GM18505 (cell line): ENCODE data around the gene TMEM41A.
A peak's percentile ranks its signal among the peaks of the same experiment; 100 is the strongest.

Source experiments
- ATAC-seq: cut with Tn5 transposase; IDR thresholded peaks from one replicate; pipeline ENCODE4 v1.9.1; 2021; ENCODE audit not compliant: unreplicated experiment
- POLR2A ChIP-seq: IDR thresholded peaks from 4 replicates; pipeline ENCODE4 v1.6.1; 2011; ENCODE audit warnings: borderline replicate concordance; ENCODE audit not compliant: insufficient read depth, insufficient read length; ENCODE audit errors: extremely low read depth

Gene TMEM41A

DNA sequence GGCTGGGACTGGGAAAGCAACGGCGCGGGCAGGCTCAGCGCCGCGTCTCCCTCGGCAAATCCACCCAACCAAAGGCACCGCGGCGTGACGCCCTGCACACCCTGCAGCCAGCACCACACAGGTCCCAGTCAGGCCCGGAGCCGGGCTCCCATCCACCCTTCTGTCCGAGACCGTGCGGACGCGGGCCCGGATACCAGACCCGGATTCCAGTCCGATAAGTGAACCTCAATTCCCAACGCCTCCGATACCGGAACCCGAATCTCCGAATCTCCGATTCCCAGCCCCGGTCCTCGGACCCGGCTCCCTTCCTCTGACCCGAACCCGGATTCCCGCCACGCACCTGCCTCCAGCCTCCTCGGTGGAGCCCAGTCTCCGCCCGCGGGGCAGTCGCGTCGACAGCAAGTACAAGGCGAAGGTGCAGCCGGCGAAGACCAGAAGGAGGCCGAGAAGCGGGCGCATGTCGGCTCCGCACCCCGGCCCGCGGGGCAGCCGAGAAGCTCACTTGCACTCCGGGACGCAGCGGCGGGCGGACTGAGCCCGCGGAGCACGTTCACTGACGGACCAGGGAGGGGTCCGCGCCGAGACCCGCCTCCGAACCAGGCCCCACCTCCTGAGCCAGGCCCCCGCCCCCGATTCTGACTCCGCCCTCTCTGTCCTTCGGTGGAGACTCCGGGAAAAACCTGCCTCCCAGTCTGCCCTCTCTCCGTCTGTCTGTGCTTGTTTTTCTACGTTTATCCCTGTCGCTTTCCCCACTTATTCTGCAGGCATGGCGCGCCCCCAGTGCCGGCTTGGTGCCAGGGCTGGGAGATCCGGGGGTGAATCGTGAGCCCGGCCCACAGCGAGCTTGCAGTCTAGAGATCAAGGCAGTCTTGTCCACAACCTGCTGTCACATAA lies at the start of gene TMEM41A:
TMEM41A (minus strand) TSS at position 533 of the 894 bp plus-strand sequence; CDS start at position 459, 74 bp downstream.
- peak; percentile 91 for TF ChIP-seq POLR2A
- peak; percentile 96 for ATAC-seq

GRCh38 chr3:185540695-185541094 lies 41.9 kb upstream of the TMEM41A start:
- TF ChIP-seq POLR2A, result no peak

DNA sequence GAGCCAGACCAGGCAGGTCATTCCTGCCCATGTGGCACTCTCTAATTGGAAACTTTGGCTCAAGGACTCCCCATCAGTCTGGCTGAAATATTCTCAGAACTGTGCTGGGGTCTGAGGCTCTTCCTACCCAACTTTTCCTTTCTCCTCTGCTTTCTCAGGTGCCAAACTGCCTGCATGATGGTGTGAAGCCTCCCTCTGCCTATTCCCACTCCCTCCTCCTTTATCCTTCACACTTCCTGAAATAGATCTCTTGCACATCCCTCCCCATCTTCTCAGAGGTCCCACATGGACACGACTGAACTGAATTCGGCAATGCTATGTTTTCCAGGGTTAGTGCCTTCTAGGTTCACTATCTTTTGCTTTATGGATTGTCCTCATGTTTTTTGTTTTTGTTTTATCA lies 41.1 kb upstream of the TMEM41A start:
- no peak for TF ChIP-seq POLR2A
- ATAC-seq, result no peak

More at GRCh38 chr3:185540695-185541094, 41.9 kb upstream of the TMEM41A start:
- no peak for ATAC-seq

DNA sequence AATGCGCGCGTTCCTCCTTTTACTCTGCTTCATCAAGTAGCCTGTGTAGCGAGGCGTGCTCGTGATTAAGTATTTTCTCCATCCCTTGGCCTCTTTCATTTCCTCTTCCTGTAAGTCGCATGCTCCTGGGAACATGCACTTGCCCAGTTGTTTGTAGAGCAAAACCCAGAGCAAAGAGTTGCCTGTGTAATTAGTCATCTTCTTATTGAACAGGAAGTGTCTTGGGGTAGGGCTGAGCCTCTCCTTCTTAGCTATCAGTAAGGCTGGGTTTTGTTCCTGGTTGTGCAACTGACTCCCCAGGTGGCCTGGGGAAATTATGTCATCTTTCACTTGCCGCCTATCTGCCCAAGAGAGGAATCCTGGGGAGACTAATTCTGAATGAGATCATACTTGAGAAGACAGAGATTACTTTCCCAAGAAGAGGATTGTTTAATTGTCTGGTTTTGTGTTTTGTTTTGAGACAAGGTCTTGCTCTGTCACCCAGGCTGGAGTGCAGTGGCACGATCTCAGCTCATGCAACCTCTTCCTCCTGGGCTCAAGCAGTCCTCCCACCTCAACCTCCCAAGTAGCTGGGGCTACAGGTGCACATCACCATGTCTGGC lies 38.6 kb upstream of the TMEM41A start:
- peak; percentile 96 for ATAC-seq
- TF ChIP-seq POLR2A, result peak; percentile 14

GRCh38 chr3:185534511-185534910 lies 35.7 kb upstream of the TMEM41A start:
- ATAC-seq, result no peak
- no peak for TF ChIP-seq POLR2A

DNA sequence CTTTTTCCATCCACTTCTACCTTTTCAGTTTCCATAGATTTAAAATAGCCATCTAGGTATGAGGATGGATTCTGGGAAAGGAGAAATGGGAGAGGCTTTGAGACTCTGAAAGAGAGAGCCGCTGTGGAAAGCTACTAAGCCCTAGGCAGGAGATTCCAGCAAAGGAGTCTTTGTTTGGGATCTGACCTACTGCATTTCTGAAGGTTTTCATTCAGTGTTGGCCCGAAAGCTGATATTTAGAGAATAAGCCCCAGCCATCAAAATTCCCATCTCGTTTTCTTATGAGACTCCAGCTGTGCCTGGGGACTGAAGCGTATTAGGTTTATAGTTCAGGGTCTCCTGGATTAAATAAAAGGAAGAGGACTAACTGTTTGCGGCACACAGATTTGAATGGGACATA lies 34.1 kb upstream of the TMEM41A start:
- no peak for TF ChIP-seq POLR2A
- no peak for ATAC-seq

GRCh38 chr3:185530856-185531255 lies 32.0 kb upstream of the TMEM41A start:
- no peak for ATAC-seq
- TF ChIP-seq POLR2A, result no peak

DNA sequence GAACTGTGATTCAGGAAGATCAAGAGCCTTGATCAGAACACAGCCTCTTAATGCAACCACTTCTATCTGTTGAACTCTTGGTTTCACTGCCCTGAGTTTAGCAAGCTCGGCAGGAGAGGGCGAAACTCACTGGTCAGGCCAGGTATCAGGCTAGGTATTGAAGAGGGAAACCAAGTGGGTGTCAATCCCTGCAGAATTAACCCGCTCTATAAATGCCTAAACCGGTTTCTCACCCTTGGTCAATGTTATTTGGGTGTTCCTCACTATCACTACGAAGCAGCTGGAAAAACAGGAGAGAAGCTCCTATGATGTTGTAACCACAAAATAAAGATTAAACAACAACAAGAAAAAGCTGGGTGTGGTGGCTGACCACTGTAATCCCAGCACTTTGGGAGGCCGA lies 29.7 kb upstream of the TMEM41A start:
- TF ChIP-seq POLR2A, result no peak
- ATAC-seq, result no peak

DNA sequence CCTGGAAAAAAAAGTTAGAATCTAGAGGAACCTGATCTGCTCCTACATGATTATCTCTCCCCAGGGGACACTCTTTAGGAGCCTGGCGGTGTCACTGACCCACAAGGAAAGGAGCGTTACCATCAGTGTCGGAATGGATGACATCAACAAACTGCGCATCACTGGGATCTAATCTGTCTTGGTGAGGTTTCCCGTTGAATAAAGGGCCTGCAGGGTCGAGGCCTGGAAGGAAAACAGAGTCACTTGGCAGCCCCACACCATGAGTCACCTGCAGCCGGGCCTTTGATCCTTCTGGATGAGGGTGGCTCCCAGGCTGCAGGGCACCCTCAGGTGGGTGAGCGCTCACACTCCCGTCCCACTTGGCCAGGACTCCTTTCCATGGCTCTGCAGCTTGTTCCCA lies 28.5 kb upstream of the TMEM41A start:
- no peak for TF ChIP-seq POLR2A
- ATAC-seq, result no peak

GRCh38 chr3:185526349-185526951 lies 27.6 kb upstream of the TMEM41A start:
- TF ChIP-seq POLR2A, result no peak
- ATAC-seq, result no peak

GRCh38 chr3:185521349-185522138 lies 22.7 kb upstream of the TMEM41A start:
- no peak for TF ChIP-seq POLR2A
- ATAC-seq, result no peak

DNA sequence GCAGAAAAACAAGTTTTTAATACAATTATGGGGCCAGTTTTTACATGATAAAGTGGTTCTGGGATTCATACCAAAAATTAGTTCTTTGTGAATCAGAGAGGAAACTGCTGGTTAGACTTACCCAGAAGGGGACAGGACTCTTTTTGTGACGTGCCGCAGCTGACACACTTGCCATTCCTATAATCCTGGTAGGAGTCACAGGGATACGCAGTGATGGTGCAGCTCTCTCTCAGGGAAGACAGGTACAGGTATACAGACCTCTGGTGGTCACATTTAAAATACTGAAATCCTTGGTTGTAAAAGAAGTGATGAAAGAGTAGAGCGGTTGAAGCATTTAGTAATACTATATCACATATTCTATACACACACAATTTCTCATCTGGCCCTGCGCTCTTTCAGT lies 20.2 kb upstream of the TMEM41A start:
- no peak for TF ChIP-seq POLR2A
- no peak for ATAC-seq
